WTC11 (cell line): ENCODE data around the gene RABGGTA. TPM values are rescaled to one million over a fixed set of nuclear protein-coding genes. Genes with fewer than 3 reads are reported as not detected.
A peak's percentile ranks its signal among the peaks of the same experiment; 100 is the strongest.
"Not testable (repeated sequence)": the region's sequence is repeated elsewhere in the genome, so short reads cannot be mapped to it uniquely, and the experiment has no call there.

Experiments used
- ATAC-seq: fragments of 200-7000 bp; cut with Tn5 transposase; 2 replicates; pipeline ENCODE4 v1.10.0; 2021; ENCODE audit warnings: mild to moderate bottlenecking, moderate library complexity
- CTCF ChIA-PET: fragments of 300-600 bp; sonication (Branson Sonifier 250); formaldehyde crosslinking; loops from one replicate; lab custom pipeline; 2021; ENCODE audit warnings: antibody characterized with exemption; lab: Charles Lee
- POLR2A ChIA-PET: fragments of 350-600 bp; sonication (Branson Sonifier 250); formaldehyde crosslinking; loops from one replicate; lab custom pipeline; 2021; ENCODE audit warnings: antibody characterized with exemption; lab: Charles Lee
- DNase-seq: peaks from one replicate; pipeline ENCODE4 v3.0.0; 2021; ENCODE audit warnings: low spot score
- H3K27ac Mint-ChIP-seq: 2 replicates; pipeline ENCODE4 v1.8.0; 2021; ENCODE audit warnings: mixed read lengths
- H3K27me3 Mint-ChIP-seq: 2 replicates; pipeline ENCODE4 v1.8.0; 2021; ENCODE audit warnings: low read depth, mild to moderate bottlenecking, moderate library complexity, mixed read lengths
- H3K36me3 Mint-ChIP-seq: 2 replicates; pipeline ENCODE4 v1.8.0; 2021; ENCODE audit warnings: mixed read lengths
- H3K4me1 Mint-ChIP-seq: 2 replicates; pipeline ENCODE4 v1.8.0; 2022; ENCODE audit warnings: mixed read lengths
- H3K4me3 Mint-ChIP-seq: 2 replicates; pipeline ENCODE4 v1.8.0; 2021; ENCODE audit warnings: mild to moderate bottlenecking, moderate library complexity, mixed read lengths
- H3K9me3 Mint-ChIP-seq: 2 replicates; pipeline ENCODE4 v1.8.0; 2021; ENCODE audit warnings: mixed read lengths
- ATF1 ChIP-seq: sonication (generic); formaldehyde crosslinking; IDR thresholded peaks from 2 replicates; pipeline ENCODE4 v1.8.1; 2023; ENCODE audit warnings: mild to moderate bottlenecking, moderate library complexity, missing genetic modification reagents
- EMX1 ChIP-seq: fragments of 250-450 bp; sonication (Bioruptor Pico); IDR thresholded peaks from 2 replicates; pipeline ENCODE4 v1.8.0; 2021; ENCODE audit warnings: mild to moderate bottlenecking
- ESRRA ChIP-seq: sonication (generic); formaldehyde crosslinking; IDR thresholded peaks from 2 replicates; pipeline ENCODE4 v1.8.1; 2022; ENCODE audit warnings: mild to moderate bottlenecking, missing genetic modification reagents, borderline replicate concordance
- GRHL2 ChIP-seq: fragments of 250-450 bp; sonication (Bioruptor Pico); IDR thresholded peaks from 2 replicates; pipeline ENCODE4 v1.8.0; 2022; ENCODE audit warnings: mild to moderate bottlenecking, moderate library complexity; ENCODE audit not compliant: insufficient replicate concordance, severe bottlenecking
- IRF2 ChIP-seq: sonication (generic); formaldehyde crosslinking; IDR thresholded peaks from 2 replicates; pipeline ENCODE4 v1.8.0; 2022; ENCODE audit warnings: low read depth, missing genetic modification reagents, borderline replicate concordance
- NR1H2 ChIP-seq: sonication (generic); formaldehyde crosslinking; IDR thresholded peaks from 2 replicates; pipeline ENCODE4 v1.9.0; 2021; ENCODE audit warnings: mild to moderate bottlenecking, moderate library complexity, missing genetic modification reagents
- NR3C1 ChIP-seq: sonication (generic); formaldehyde crosslinking; conservative IDR thresholded peaks from 2 replicates; pipeline ENCODE4 v1.8.1; 2023; ENCODE audit warnings: low read depth, mild to moderate bottlenecking, missing genetic modification reagents
- SOX15 ChIP-seq: fragments of 250-450 bp; sonication (Bioruptor Pico); IDR thresholded peaks from 2 replicates; pipeline ENCODE4 v1.9.0; 2021; ENCODE audit warnings: mild to moderate bottlenecking
- TCF7 ChIP-seq: sonication (generic); formaldehyde crosslinking; IDR thresholded peaks from 2 replicates; pipeline ENCODE4 v1.8.0; 2022; ENCODE audit warnings: mild to moderate bottlenecking, low read depth, missing genetic modification reagents, moderate library complexity
- ZNF416 ChIP-seq: fragments of 250-450 bp; sonication (Bioruptor Pico); IDR thresholded peaks from 2 replicates; pipeline ENCODE4 v1.9.0; 2021; ENCODE audit warnings: mild to moderate bottlenecking, inconsistent platforms
- ZNF423 ChIP-seq: fragments of 250-450 bp; sonication (Bioruptor Pico); IDR thresholded peaks from 2 replicates; pipeline ENCODE4 v2.1.2; 2022; ENCODE audit warnings: mild to moderate bottlenecking, moderate library complexity
- total RNA-seq: library from RNA; stranded (reverse); gene quantifications from 3 replicates; pipeline ENCODE4 v1.2.3, GENCODE V29; 2021
- TF ChIP-seq, protein P1 (sequence below): sonication (generic); formaldehyde crosslinking; IDR thresholded peaks from 2 replicates; pipeline ENCODE4 v1.8.0; 2023; ENCODE audit warnings: mild to moderate bottlenecking, missing genetic modification reagents
- TF ChIP-seq, protein P2 (sequence below): sonication (generic); formaldehyde crosslinking; IDR thresholded peaks from 2 replicates; pipeline ENCODE4 v1.8.1; 2023; ENCODE audit warnings: mild to moderate bottlenecking, missing genetic modification reagents
- TF ChIP-seq, protein P3 (sequence below): sonication (generic); formaldehyde crosslinking; IDR thresholded peaks from 2 replicates; pipeline ENCODE4 v1.8.0; 2022; ENCODE audit warnings: missing genetic modification reagents
- TF ChIP-seq, protein P4 (sequence below): sonication (generic); formaldehyde crosslinking; IDR thresholded peaks from 2 replicates; pipeline ENCODE4 v1.8.1; 2022; ENCODE audit warnings: low read depth, mild to moderate bottlenecking, moderate library complexity, missing genetic modification reagents, borderline replicate concordance
- TF ChIP-seq, protein P5 (sequence below): sonication (generic); formaldehyde crosslinking; IDR thresholded peaks from 2 replicates; pipeline ENCODE4 v1.8.1; 2023; ENCODE audit warnings: mild to moderate bottlenecking, missing genetic modification reagents, borderline replicate concordance
- TF ChIP-seq, protein P6 (sequence below): fragments of 250-450 bp; sonication (Bioruptor Pico); IDR thresholded peaks from 2 replicates; pipeline ENCODE4 v2.1.2; 2022; ENCODE audit warnings: mild to moderate bottlenecking, moderate library complexity

Gene RABGGTA
- total RNA-seq, 1 experiment from 2014 or later = 27.1 TPM

DNA sequence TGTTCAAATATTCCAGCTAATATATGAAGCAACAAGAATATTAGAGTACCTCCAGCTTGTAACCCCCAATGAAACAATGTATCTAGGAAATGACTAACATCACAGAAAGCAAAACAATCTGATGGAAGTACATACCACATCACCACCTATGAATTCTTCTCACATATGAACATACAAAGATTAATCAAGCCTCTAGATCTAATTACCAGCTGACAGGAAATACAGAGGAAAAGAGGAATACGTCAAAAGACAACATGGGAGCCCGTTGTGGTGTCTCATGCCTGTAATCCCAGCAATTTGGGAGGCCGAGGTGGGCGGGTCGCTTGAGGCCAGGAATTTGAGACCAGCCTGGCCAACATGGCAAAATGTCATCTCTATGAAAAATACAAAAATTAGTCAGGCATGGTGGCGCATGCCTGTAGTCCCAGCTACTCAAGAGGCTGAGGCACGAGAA is 46.8 kb downstream of the RABGGTA start:
- TF ChIP-seq ESRRA (CRISPR knock-in tag) = no peak
- no peak for TF ChIP-seq EMX1
- no peak for TF ChIP-seq NR1H2 (CRISPR knock-in tag)
- TF ChIP-seq, protein P1, sequence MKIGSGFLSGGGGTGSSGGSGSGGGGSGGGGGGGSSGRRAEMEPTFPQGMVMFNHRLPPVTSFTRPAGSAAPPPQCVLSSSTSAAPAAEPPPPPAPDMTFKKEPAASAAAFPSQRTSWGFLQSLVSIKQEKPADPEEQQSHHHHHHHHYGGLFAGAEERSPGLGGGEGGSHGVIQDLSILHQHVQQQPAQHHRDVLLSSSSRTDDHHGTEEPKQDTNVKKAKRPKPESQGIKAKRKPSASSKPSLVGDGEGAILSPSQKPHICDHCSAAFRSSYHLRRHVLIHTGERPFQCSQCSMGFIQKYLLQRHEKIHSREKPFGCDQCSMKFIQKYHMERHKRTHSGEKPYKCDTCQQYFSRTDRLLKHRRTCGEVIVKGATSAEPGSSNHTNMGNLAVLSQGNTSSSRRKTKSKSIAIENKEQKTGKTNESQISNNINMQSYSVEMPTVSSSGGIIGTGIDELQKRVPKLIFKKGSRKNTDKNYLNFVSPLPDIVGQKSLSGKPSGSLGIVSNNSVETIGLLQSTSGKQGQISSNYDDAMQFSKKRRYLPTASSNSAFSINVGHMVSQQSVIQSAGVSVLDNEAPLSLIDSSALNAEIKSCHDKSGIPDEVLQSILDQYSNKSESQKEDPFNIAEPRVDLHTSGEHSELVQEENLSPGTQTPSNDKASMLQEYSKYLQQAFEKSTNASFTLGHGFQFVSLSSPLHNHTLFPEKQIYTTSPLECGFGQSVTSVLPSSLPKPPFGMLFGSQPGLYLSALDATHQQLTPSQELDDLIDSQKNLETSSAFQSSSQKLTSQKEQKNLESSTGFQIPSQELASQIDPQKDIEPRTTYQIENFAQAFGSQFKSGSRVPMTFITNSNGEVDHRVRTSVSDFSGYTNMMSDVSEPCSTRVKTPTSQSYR (CRISPR knock-in tag) = no peak
- TF ChIP-seq ZNF423 = no peak
- TF ChIP-seq, protein P2, sequence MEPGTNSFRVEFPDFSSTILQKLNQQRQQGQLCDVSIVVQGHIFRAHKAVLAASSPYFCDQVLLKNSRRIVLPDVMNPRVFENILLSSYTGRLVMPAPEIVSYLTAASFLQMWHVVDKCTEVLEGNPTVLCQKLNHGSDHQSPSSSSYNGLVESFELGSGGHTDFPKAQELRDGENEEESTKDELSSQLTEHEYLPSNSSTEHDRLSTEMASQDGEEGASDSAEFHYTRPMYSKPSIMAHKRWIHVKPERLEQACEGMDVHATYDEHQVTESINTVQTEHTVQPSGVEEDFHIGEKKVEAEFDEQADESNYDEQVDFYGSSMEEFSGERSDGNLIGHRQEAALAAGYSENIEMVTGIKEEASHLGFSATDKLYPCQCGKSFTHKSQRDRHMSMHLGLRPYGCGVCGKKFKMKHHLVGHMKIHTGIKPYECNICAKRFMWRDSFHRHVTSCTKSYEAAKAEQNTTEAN (CRISPR knock-in tag) = no peak
- no peak for TF ChIP-seq GRHL2 (CRISPR knock-in tag)
- TF ChIP-seq ATF1 (CRISPR knock-in tag) = no peak
- no peak for TF ChIP-seq ZNF416 (CRISPR knock-in tag)
- no peak for TF ChIP-seq TCF7 (CRISPR knock-in tag)
- TF ChIP-seq NR3C1 (CRISPR knock-in tag) = no peak
- TF ChIP-seq, protein P3, sequence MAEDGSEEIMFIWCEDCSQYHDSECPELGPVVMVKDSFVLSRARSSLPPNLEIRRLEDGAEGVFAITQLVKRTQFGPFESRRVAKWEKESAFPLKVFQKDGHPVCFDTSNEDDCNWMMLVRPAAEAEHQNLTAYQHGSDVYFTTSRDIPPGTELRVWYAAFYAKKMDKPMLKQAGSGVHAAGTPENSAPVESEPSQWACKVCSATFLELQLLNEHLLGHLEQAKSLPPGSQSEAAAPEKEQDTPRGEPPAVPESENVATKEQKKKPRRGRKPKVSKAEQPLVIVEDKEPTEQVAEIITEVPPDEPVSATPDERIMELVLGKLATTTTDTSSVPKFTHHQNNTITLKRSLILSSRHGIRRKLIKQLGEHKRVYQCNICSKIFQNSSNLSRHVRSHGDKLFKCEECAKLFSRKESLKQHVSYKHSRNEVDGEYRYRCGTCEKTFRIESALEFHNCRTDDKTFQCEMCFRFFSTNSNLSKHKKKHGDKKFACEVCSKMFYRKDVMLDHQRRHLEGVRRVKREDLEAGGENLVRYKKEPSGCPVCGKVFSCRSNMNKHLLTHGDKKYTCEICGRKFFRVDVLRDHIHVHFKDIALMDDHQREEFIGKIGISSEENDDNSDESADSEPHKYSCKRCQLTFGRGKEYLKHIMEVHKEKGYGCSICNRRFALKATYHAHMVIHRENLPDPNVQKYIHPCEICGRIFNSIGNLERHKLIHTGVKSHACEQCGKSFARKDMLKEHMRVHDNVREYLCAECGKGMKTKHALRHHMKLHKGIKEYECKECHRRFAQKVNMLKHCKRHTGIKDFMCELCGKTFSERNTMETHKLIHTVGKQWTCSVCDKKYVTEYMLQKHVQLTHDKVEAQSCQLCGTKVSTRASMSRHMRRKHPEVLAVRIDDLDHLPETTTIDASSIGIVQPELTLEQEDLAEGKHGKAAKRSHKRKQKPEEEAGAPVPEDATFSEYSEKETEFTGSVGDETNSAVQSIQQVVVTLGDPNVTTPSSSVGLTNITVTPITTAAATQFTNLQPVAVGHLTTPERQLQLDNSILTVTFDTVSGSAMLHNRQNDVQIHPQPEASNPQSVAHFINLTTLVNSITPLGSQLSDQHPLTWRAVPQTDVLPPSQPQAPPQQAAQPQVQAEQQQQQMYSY (CRISPR knock-in tag) = no peak
- TF ChIP-seq, all 79 proteins: peak for 0
- POLR2A ChIA-PET = no interaction called here
- Mint-ChIP-seq H3K4me3 (no peak overlapping the region), H3K9me3 (no peaks in the 10 kb centered on the region), H3K4me1 (no peaks in the 10 kb centered on the region), H3K36me3 (no peaks in the 10 kb centered on the region; the same call in 1 of the 2 replicates), H3K27me3 (no peaks in the 10 kb centered on the region), H3K27ac (peak overlapping the region; percentile 12; the same call in 1 of the 2 replicates)
- CTCF ChIA-PET = interaction anchor here (1.1 kb wide), 1 partner anchor 83 kb away, joined by 3 read pairs; the partner anchor contains the start of gene CIDEB
- DNase-seq (no peak), ATAC-seq (no peak)

DNA sequence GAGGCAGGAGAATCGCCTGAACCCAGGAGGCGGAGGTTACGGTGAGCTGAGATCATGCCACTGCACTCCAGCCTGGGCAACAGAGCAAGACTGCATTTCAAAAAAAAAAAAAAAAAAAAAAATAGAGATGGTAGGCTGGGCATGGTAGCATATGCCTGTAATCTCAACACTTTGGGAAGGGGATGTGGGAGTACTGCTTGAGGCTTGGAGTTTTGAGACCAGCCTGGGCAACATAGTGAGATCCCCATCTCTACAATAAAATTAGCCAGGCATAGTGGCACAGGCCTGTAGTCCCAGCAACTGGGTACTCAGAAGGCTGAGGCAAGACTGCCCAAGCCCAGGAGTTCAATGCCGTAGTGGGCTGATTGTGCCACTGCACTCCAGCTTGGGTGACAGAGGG is 48.4 kb downstream of the RABGGTA start:
- ChIA-PET POLR2A (interaction anchor here (0.6 kb wide), 1 partner anchor 72 kb away, joined by 3 read pairs; no protein-coding TSS in a partner anchor), CTCF (interaction anchor here (0.6 kb wide), 2 partner anchors 1043 to 1184 kb away, joined by 3 to 4 read pairs; no protein-coding TSS in a partner anchor)
- not testable (repeated sequence) for H3K4me1 Mint-ChIP-seq, ATAC-seq, H3K9me3 Mint-ChIP-seq, H3K4me3 Mint-ChIP-seq, H3K36me3 Mint-ChIP-seq, H3K27ac Mint-ChIP-seq, H3K27me3 Mint-ChIP-seq, DNase-seq

DNA sequence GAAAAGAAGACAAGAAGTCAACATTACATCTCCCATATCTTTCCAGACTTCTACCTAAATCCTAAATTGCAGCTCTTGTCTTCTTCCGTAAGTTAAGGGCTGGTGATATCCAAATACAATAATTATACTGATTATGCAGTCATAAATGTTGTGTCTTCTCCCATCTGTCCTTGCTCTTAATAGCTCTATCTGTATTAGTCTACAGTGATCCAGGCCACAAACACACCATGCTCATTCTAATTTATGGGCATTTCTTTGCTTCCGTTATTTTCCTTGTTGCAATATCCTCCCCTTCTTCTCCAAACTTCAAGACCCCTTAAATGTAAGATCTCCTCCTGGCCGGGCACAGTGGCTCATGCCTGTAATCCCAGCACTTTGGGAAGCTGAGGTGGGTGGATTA is 51.9 kb downstream of the RABGGTA start:
- Mint-ChIP-seq H3K4me1 (peaks cover 9% of the 10 kb centered on the region), H3K27me3 (no peaks in the 10 kb centered on the region), H3K4me3 (no peak overlapping the region), H3K36me3 (peaks cover 5% of the 10 kb centered on the region), H3K9me3 (no peaks in the 10 kb centered on the region), H3K27ac (peak overlapping the region; percentile 71; the same call in 1 of the 2 replicates)
- no peak for ATAC-seq
- CTCF ChIA-PET = interaction anchor here (1.0 to 1.1 kb wide), 2 partner anchors 23 to 58 kb away, joined by 3 to 4 read pairs; partner anchors contain the start of genes IRF9 and TINF2
- POLR2A ChIA-PET = no interaction called here
- DNase-seq = no peak
- TF ChIP-seq NR3C1 (CRISPR knock-in tag) (no peak), SOX15 (CRISPR knock-in tag) (no peak), IRF2 (CRISPR knock-in tag) (no peak)
- TF ChIP-seq, protein P4, sequence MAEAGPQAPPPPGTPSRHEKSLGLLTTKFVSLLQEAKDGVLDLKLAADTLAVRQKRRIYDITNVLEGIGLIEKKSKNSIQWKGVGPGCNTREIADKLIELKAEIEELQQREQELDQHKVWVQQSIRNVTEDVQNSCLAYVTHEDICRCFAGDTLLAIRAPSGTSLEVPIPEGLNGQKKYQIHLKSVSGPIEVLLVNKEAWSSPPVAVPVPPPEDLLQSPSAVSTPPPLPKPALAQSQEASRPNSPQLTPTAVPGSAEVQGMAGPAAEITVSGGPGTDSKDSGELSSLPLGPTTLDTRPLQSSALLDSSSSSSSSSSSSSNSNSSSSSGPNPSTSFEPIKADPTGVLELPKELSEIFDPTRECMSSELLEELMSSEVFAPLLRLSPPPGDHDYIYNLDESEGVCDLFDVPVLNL (CRISPR knock-in tag) = no peak
- TF ChIP-seq, protein P5, sequence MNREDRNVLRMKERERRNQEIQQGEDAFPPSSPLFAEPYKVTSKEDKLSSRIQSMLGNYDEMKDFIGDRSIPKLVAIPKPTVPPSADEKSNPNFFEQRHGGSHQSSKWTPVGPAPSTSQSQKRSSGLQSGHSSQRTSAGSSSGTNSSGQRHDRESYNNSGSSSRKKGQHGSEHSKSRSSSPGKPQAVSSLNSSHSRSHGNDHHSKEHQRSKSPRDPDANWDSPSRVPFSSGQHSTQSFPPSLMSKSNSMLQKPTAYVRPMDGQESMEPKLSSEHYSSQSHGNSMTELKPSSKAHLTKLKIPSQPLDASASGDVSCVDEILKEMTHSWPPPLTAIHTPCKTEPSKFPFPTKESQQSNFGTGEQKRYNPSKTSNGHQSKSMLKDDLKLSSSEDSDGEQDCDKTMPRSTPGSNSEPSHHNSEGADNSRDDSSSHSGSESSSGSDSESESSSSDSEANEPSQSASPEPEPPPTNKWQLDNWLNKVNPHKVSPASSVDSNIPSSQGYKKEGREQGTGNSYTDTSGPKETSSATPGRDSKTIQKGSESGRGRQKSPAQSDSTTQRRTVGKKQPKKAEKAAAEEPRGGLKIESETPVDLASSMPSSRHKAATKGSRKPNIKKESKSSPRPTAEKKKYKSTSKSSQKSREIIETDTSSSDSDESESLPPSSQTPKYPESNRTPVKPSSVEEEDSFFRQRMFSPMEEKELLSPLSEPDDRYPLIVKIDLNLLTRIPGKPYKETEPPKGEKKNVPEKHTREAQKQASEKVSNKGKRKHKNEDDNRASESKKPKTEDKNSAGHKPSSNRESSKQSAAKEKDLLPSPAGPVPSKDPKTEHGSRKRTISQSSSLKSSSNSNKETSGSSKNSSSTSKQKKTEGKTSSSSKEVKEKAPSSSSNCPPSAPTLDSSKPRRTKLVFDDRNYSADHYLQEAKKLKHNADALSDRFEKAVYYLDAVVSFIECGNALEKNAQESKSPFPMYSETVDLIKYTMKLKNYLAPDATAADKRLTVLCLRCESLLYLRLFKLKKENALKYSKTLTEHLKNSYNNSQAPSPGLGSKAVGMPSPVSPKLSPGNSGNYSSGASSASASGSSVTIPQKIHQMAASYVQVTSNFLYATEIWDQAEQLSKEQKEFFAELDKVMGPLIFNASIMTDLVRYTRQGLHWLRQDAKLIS = no peak
- TF ChIP-seq, protein P6, sequence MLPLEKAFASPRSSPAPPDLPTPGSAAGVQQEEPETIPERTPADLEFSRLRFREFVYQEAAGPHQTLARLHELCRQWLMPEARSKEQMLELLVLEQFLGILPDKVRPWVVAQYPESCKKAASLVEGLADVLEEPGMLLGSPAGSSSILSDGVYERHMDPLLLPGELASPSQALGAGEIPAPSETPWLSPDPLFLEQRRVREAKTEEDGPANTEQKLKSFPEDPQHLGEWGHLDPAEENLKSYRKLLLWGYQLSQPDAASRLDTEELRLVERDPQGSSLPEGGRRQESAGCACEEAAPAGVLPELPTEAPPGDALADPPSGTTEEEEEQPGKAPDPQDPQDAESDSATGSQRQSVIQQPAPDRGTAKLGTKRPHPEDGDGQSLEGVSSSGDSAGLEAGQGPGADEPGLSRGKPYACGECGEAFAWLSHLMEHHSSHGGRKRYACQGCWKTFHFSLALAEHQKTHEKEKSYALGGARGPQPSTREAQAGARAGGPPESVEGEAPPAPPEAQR (CRISPR knock-in tag) = no peak
